Retinal pigment epithelial cell (primary cell): ENCODE measurements around the gene ZNF385B.

Experiments used
- DNase-seq: peaks from one replicate; pipeline ENCODE4 v3.0.0-alpha.2; 2010; ENCODE audit warnings: low read depth
- H3K4me3 ChIP-seq: 2 replicates; pipeline ENCODE4 v1.5.1; 2011; ENCODE audit warnings: mild to moderate bottlenecking, low read length, control low read depth, moderate library complexity
- CTCF ChIP-seq: conservative IDR thresholded peaks from 2 replicates; pipeline ENCODE4 v1.5.1; 2011; ENCODE audit warnings: low read depth, low read length, control low read depth, inconsistent platforms

ZNF385B gene

GRCh38 chr2:179435000-179435399 lies 426.4 kb downstream of the ZNF385B start:
- DNase-seq = no peak
- TF ChIP-seq CTCF = no peak
- no peak overlapping the region for H3K4me3 ChIP-seq

GRCh38 chr2:179434357-179434756 lies 427.1 kb downstream of the ZNF385B start:
- no peak for DNase-seq
- H3K4me3 ChIP-seq = no peak overlapping the region
- TF ChIP-seq CTCF = no peak

- no peak for DNase-seq
- no peak for TF ChIP-seq CTCF
- no peak overlapping the region for H3K4me3 ChIP-seq
These were observed 428.7 kb downstream of the ZNF385B start for GRCh38 chr2:179432751-179433150.

- no peak for DNase-seq
- no peak for TF ChIP-seq CTCF
- no peak overlapping the region for H3K4me3 ChIP-seq
These were observed 431.8 kb downstream of the ZNF385B start for GRCh38 chr2:179429597-179429996.

- no peak for TF ChIP-seq CTCF
- DNase-seq = no peak
- H3K4me3 ChIP-seq = no peak overlapping the region
These were observed 432.3 kb downstream of the ZNF385B start for GRCh38 chr2:179429060-179429471.

- TF ChIP-seq CTCF = no peak
- no peak for DNase-seq
- no peak overlapping the region for H3K4me3 ChIP-seq
These were observed 432.8 kb downstream of the ZNF385B start for GRCh38 chr2:179428649-179429048.

- H3K4me3 ChIP-seq = no peak overlapping the region
- DNase-seq = no peak
- no peak for TF ChIP-seq CTCF
These were observed 434.3 kb downstream of the ZNF385B start for GRCh38 chr2:179427065-179427464.
